H54 (cell line): Measurements from ENCODE around the gene INSL4.

Source experiments
- DNase-seq: peaks from one replicate; pipeline ENCODE4 v3.0.0; 2011; ENCODE audit warnings: low spot score, mixed read lengths; ENCODE audit not compliant: insufficient read length
- FAIRE-seq: peaks from 3 replicates; lab custom pipeline; 2011; peaks lifted over from hg19 to GRCh38; lab: Jason Lieb, UNC
- POLR2A ChIP-seq: IDR thresholded peaks from 2 replicates; pipeline ENCODE4 v1.6.1; 2011; ENCODE audit warnings: low read depth, mild to moderate bottlenecking, low read length

INSL4 gene

GRCh38 chr9:5231212-5231611 is at the start of gene INSL4:
TSS of gene INSL4 (plus strand) at chr9:5231419. CDS start at chr9:5231524, 105 bp downstream.
- FAIRE-seq (no peak), DNase-seq (no peak)
- no peak for TF ChIP-seq POLR2A

GRCh38 chr9:5184776-5185175 is 46.4 kb upstream of the INSL4 start:
- no peak for FAIRE-seq
- DNase-seq = no peak
- TF ChIP-seq POLR2A = no peak

GRCh38 chr9:5185220-5185840 is 45.9 kb upstream of the INSL4 start, which contains the start of gene INSL6:
TSS of gene INSL6 (minus strand) at chr9:5185639. CDS start at chr9:5185602, 37 bp downstream.
- no peak for DNase-seq
- no peak for FAIRE-seq

GRCh38 chr9:5186416-5187169 is 44.6 kb upstream of the INSL4 start:
- TF ChIP-seq POLR2A = no peak
- DNase-seq (peak; percentile 21), FAIRE-seq (peak; percentile 87)

More at GRCh38 chr9:5185220-5185840, 45.9 kb upstream of the INSL4 start, which contains the start of gene INSL6:
- no peak for TF ChIP-seq POLR2A

GRCh38 chr9:5188060-5188984 is 42.9 kb upstream of the INSL4 start:
- FAIRE-seq (no peak), DNase-seq (no peak)
- no peak for TF ChIP-seq POLR2A

- no peak for FAIRE-seq
- DNase-seq = no peak
- TF ChIP-seq POLR2A = no peak
Observed at GRCh38 chr9:5191985-5192384, 39.2 kb upstream of the INSL4 start.

GRCh38 chr9:5193345-5193744 is 37.9 kb upstream of the INSL4 start:
- no peak for DNase-seq
- no peak for FAIRE-seq
- no peak for TF ChIP-seq POLR2A

- TF ChIP-seq POLR2A = no peak
- DNase-seq (no peak), FAIRE-seq (no peak)
Observed at GRCh38 chr9:5195463-5195862, 35.8 kb upstream of the INSL4 start.

- FAIRE-seq (no peak), DNase-seq (no peak)
- no peak for TF ChIP-seq POLR2A
Observed at GRCh38 chr9:5205071-5205470, 26.1 kb upstream of the INSL4 start.

- no peak for DNase-seq
- no peak for TF ChIP-seq POLR2A
- no peak for FAIRE-seq
Observed at GRCh38 chr9:5230554-5230953, 665 bp upstream of the INSL4 start.

- FAIRE-seq (peak; percentile 89), DNase-seq (no peak)
- TF ChIP-seq POLR2A = no peak
Observed at GRCh38 chr9:5263351-5264218, 32.4 kb downstream of the INSL4 start.

- FAIRE-seq (no peak), DNase-seq (no peak)
- no peak for TF ChIP-seq POLR2A
Observed at GRCh38 chr9:5264219-5264595, 33.0 kb downstream of the INSL4 start.

- FAIRE-seq (no peak), DNase-seq (no peak)
- no peak for TF ChIP-seq POLR2A
Observed at GRCh38 chr9:5265939-5266338, 34.7 kb downstream of the INSL4 start.

GRCh38 chr9:5269249-5269715 is 38.1 kb downstream of the INSL4 start:
- TF ChIP-seq POLR2A = no peak
- FAIRE-seq (peak; percentile 95), DNase-seq (peak; percentile 33)
